ENCODE measurements around the gene GID8. TPM values are rescaled to one million over a fixed set of nuclear protein-coding genes. Genes with fewer than 3 reads are reported as not detected.

GID8 gene
- total RNA-seq, 1 donor from 2014 or later = 35.8 TPM

GRCh38 chr20:62971950-62972844, 34.2 kb downstream of the GID8 start:
- no peaks in the 10 kb centered on the region for H3K36me3 Mint-ChIP-seq (ENCODE audit: unreplicated experiment)
- TF ChIP-seq CTCF (IDR thresholded peaks at IDR 0.05) = peak; percentile 87
- peaks cover 28% of the 10 kb centered on the region for H3K27me3 Mint-ChIP-seq (ENCODE audit: unreplicated experiment)
- DNase-seq (ENCODE audit: extremely low spot score, unreplicated experiment) = peak; percentile 95
- H3K4me3 Mint-ChIP-seq (ENCODE audit: unreplicated experiment) = peak overlapping the region; percentile 60
- H3K4me1 Mint-ChIP-seq (ENCODE audit: unreplicated experiment) = peaks cover 2% of the 10 kb centered on the region
- H3K27ac Mint-ChIP-seq (ENCODE audit: unreplicated experiment) = no peak overlapping the region
- no peaks in the 10 kb centered on the region for H3K9me3 Mint-ChIP-seq (ENCODE audit: unreplicated experiment)

GRCh38 chr20:62972845-62973745, 35.1 kb downstream of the GID8 start:
- Mint-ChIP-seq H3K36me3 (ENCODE audit: unreplicated experiment) (no peaks in the 10 kb centered on the region), H3K27ac (ENCODE audit: unreplicated experiment) (no peak overlapping the region), H3K4me1 (ENCODE audit: unreplicated experiment) (peaks cover 2% of the 10 kb centered on the region), H3K27me3 (ENCODE audit: unreplicated experiment) (peaks cover 28% of the 10 kb centered on the region), H3K9me3 (ENCODE audit: unreplicated experiment) (no peaks in the 10 kb centered on the region), H3K4me3 (ENCODE audit: unreplicated experiment) (no peak overlapping the region)
- no peak for TF ChIP-seq CTCF (IDR thresholded peaks at IDR 0.05)
- DNase-seq (ENCODE audit: extremely low spot score, unreplicated experiment) = no peak

DNA sequence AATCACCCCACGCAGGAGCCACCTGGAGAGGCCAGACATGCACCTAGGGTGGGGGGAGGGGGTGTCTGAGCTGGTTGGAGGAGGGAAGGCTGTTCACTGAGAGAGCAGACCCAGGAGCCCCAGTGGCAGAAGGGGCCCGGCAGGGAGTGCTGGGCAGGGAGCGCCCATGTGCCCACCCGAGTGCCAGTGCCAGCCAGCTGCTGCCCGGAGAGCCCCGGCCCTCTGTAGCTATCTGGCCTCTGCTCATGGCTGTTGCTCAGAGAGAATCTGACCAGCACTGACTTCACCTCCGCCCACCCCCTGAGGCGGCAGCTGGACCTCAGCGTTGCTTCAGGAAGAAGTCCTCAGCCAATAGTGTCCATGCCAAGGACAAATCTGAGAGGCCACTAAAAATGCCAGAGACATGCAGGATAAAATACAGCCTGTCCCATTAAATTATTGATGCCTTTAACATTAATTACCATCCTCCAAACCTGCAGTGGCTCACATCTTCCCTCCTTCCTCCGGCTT, 37.4 kb downstream of the GID8 start:
- Mint-ChIP-seq H3K4me3 (ENCODE audit: unreplicated experiment) (no peak overlapping the region), H3K36me3 (ENCODE audit: unreplicated experiment) (no peaks in the 10 kb centered on the region), H3K27ac (ENCODE audit: unreplicated experiment) (no peak overlapping the region), H3K9me3 (ENCODE audit: unreplicated experiment) (no peaks in the 10 kb centered on the region), H3K4me1 (ENCODE audit: unreplicated experiment) (peaks cover 2% of the 10 kb centered on the region), H3K27me3 (ENCODE audit: unreplicated experiment) (peaks cover 38% of the 10 kb centered on the region)
- DNase-seq (ENCODE audit: extremely low spot score, unreplicated experiment) = no peak
- TF ChIP-seq CTCF (IDR thresholded peaks at IDR 0.05) = no peak

DNA sequence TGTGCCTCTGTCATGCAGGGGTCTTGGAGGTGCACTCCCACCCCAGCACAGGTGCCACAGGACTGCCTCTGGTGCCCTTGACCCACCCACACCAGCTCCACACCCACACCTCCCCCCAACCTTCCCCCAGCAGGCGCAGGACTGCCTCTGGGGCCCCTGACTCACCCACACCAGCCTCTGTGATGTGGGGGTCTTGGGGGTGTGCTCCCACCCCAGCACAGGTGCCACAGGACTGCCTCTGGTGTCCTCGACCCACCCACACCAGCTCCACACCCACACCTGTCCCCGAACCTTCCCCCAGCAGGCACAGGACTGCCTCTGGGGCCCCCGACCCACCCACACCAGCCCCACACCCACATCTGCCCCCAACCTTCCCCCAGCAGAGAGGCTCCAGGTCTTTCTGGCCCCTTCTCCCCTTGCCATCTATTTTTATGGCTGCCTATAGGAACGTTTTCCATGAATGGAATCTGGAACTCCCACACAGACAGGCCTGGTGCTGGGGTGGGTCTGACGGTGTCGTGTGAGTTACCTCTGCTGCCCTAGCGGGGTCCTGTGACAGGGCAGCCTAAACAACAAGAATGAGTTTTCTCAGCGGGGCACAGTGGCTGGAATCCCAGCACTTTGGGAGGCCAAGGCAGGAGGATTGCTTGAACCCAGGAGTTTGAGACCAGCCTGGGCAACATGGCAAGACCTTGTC, 38.0 kb downstream of the GID8 start:
- TF ChIP-seq CTCF (IDR thresholded peaks at IDR 0.05) = no peak
- no peaks in the 10 kb centered on the region for H3K36me3 Mint-ChIP-seq (ENCODE audit: unreplicated experiment)
- DNase-seq (ENCODE audit: extremely low spot score, unreplicated experiment) = no peak
- no peak overlapping the region for H3K4me3 Mint-ChIP-seq (ENCODE audit: unreplicated experiment)
- peaks cover 42% of the 10 kb centered on the region for H3K27me3 Mint-ChIP-seq (ENCODE audit: unreplicated experiment)
- H3K4me1 Mint-ChIP-seq (ENCODE audit: unreplicated experiment) = peaks cover 2% of the 10 kb centered on the region
- no peaks in the 10 kb centered on the region for H3K9me3 Mint-ChIP-seq (ENCODE audit: unreplicated experiment)
- H3K27ac Mint-ChIP-seq (ENCODE audit: unreplicated experiment) = no peak overlapping the region

All from osteocyte (in vitro differentiated cells).